ENCODE results near the gene GRAMD1A.

GRAMD1A gene

DNA sequence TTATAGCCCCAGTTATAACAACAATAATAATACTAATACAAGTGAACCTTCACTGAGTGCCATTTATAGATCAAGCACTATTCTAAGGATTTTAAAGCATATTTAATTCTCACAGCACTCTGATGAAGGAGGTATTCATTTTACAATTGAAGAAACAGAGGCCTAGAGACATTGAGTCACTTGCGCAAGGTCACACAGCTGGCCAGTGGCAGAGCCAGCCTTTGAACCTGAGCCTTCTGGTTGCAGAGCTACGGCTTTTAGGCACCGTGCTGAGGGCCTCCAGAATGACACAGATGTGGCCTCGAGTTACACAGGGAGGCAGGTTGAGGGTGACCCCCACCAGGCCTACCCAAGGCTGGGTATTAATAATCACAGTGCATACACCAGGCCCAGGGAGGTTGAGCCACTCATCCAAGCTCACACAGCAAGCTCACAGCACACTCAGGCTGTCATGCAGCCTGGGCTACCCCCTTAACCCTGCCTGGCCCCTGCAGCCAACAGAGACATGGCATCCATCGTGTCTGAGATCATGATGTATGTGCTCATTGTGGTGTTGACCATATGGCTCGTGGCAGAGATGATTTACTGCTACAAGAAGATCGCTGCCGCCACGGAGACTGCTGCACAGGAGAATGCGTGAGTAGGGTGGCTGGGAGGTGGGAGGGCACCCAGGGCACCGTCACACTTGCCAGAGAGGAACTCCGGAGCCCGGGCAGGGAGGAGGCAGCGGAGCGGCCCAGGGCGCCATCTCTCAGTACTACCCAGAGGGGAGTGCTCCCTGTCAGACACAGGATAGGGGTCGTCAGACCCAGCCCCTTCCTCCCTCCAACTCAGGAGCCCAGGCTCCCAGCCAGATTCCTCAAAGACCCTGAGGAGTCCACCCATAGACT is 38.7 kb downstream of the GRAMD1A start:
- TF ChIP-seq, protein P1, sequence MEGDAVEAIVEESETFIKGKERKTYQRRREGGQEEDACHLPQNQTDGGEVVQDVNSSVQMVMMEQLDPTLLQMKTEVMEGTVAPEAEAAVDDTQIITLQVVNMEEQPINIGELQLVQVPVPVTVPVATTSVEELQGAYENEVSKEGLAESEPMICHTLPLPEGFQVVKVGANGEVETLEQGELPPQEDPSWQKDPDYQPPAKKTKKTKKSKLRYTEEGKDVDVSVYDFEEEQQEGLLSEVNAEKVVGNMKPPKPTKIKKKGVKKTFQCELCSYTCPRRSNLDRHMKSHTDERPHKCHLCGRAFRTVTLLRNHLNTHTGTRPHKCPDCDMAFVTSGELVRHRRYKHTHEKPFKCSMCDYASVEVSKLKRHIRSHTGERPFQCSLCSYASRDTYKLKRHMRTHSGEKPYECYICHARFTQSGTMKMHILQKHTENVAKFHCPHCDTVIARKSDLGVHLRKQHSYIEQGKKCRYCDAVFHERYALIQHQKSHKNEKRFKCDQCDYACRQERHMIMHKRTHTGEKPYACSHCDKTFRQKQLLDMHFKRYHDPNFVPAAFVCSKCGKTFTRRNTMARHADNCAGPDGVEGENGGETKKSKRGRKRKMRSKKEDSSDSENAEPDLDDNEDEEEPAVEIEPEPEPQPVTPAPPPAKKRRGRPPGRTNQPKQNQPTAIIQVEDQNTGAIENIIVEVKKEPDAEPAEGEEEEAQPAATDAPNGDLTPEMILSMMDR (IDR thresholded peaks at IDR 0.05; ENCODE audit: borderline replicate concordance, insufficient read depth, low read depth, low read length), result no peak
- no peak overlapping the region for H3K4me3 ChIP-seq (ENCODE audit: low read depth, low read length)

DNA sequence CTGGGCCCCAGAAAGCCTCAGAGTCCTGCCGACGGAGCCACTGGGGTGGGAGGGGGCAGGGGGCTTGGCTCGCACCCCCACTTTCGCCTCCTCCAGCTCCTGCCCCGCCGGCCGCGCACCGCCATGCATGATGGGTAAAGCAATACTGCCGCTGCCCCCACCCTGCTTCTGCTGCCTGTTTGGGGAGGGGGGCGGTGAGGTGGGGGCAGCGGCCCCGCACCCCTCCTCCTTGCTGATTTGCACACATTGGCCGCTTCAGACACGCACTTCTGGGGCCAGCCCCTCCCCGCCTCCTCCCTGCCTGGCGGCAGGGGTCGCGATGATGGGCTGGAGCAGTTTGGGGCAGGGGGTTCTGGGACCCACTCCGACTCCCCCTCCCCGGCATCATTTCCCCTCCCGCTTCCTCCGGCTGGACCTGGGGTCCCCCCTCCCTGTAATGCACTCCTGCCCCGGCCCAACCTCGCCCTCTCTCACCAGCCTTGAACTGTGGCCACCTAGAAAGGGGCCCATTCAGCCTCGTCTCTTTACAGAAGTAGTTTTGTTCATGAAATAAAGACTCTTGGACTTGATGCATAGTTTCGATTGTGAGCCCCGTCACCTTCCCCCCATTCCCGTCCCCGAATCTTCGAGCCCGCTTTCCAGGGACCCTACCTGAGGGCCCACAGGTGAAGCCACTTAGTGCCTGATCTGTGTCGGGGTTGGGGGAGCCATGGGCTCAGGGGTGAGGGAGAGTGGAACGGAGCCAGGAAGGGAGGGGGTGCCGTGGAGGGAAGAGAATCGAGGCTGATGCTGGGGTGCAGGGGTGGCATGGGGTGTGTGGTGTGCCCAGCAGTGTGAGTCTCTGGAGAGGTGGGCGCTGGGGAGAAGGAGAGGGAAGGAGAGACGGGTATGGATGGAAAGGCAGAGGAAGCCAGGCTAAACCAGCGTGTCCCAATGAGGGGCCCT is 40.0 kb downstream of the GRAMD1A start:
- no peak overlapping the region for H3K4me3 ChIP-seq (ENCODE audit: low read depth, low read length)
- TF ChIP-seq, protein P1 (IDR thresholded peaks at IDR 0.05; ENCODE audit: borderline replicate concordance, insufficient read depth, low read depth, low read length), result no peak

DNA sequence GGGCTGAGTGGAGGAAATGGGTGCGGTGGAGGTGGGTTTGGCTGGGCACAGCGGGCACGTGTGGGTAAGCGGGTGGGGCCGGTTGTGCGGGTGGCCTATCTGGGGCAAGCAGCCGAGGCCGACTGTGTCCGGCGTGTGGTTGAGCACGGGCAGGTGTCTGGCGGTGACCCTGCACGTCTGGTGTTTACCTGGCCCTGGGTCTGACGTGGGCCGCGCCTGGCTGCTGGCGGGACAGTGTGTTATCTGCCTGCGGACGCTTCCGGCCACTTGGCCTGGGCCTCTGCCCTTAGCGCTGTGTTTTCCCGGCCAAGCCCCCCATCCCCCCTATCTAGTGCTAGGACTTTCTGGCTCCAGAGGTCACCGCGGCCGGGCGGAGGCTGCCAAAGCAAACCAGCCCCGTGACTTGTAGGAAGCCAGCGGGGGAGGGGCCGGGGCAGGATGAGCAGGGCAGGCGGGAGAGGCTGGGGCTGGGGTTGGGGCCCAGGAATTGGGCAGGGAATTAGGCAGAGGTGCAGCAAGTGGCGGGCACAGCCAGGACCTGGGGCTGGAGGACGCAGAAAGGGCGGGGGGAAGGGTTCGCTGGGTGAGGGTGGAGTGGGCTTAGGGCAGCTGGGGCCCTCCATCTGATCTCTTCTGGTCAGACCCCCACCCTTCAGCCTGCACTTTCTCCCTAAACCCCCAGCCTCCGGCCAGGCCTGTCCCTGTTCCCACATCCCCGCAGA is 40.9 kb downstream of the GRAMD1A start:
- no peak overlapping the region for H3K4me3 ChIP-seq (ENCODE audit: low read depth, low read length)
- TF ChIP-seq, protein P1 (IDR thresholded peaks at IDR 0.05; ENCODE audit: borderline replicate concordance, insufficient read depth, low read depth, low read length), result no peak

DNA sequence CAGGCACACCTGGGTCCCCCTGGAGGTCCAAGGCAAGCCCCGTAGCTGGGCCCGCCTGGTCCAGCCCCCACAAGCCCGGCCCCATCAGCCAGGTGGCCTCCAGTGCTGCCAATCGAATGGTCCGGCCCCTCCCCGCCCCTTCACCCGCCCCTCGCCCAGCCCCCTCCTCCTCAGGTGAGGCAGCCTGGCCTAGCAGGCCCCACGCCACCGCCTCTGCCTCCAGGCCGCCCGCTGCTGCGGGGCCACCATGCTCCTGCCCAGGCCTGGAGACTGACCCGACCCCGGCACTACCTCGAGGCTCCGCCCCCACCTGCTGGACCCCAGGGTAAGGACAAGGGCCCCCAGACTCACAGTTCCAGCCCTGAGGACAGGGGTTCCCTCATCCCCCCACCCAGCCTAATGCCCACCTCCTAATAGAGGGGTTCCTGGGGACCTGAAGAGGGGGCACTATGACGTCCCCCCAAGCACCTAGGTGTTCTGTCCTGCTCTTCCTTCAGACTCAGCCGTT is 41.5 kb downstream of the GRAMD1A start, which contains the start of gene HPN:
Gene HPN (plus strand): TSS at position 174 of the 508 bp plus-strand sequence. CDS start 786 bp downstream, outside the sequence.
- TF ChIP-seq, protein P1 (IDR thresholded peaks at IDR 0.05; ENCODE audit: borderline replicate concordance, insufficient read depth, low read depth, low read length), result no peak
- H3K4me3 ChIP-seq (ENCODE audit: low read depth, low read length), result no peak within 1 kb of the TSS

DNA sequence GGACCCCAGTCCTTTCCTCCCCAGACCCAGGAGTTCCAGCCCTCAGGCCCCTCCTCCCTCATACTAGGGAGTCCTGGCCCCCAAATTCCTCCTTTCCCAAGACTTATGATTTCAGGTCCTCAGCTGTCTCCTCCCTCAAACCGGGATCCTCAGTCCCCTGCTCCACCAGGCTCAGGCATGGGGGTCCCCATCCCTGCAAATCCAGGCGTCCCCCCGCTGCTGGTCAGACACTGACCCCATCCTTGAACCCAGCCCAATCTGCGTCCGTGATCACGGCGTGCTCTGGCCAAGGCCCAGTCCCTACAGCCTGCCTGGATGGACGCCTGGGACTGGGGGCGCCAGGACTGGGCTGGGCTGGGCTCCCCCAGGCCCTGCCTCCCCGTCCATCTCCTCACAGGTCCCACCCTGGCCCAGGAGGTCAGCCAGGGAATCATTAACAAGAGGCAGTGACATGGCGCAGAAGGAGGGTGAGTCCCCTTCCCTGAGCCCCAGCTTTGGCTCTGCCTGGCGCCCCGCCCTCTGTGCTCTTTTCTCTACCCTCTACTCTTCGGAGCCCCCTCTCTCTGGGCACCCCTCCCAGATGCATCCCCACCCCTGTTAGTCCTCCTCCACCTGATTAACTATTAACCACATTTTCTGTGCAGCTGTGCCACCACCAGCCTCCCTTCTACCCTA is 42.1 kb downstream of the GRAMD1A start:
- TF ChIP-seq, protein P1 (IDR thresholded peaks at IDR 0.05; ENCODE audit: borderline replicate concordance, insufficient read depth, low read depth, low read length), result no peak
- H3K4me3 ChIP-seq (ENCODE audit: low read depth, low read length), result no peak overlapping the region
